Fibroblast of mammary gland (primary cell): ENCODE results near the gene NRG3.
"Not testable (repeated sequence)": the region's sequence is repeated elsewhere in the genome, so short reads cannot be mapped to it uniquely, and the experiment has no call there.

Source experiments
- DNase-seq: peaks from one replicate; pipeline ENCODE4 v3.0.0-alpha.2; 2010; ENCODE audit warnings: low read depth
- H3K4me3 ChIP-seq: 2 replicates; pipeline ENCODE4 v1.5.1; 2011; ENCODE audit warnings: low read depth, mild to moderate bottlenecking, low read length, moderate library complexity; ENCODE audit not compliant: control insufficient read depth
- CTCF ChIP-seq: conservative IDR thresholded peaks from 2 replicates; pipeline ENCODE4 v1.5.1; 2011; ENCODE audit warnings: low read depth, low read length, inconsistent platforms; ENCODE audit not compliant: control insufficient read depth, insufficient read depth

NRG3 gene

DNA sequence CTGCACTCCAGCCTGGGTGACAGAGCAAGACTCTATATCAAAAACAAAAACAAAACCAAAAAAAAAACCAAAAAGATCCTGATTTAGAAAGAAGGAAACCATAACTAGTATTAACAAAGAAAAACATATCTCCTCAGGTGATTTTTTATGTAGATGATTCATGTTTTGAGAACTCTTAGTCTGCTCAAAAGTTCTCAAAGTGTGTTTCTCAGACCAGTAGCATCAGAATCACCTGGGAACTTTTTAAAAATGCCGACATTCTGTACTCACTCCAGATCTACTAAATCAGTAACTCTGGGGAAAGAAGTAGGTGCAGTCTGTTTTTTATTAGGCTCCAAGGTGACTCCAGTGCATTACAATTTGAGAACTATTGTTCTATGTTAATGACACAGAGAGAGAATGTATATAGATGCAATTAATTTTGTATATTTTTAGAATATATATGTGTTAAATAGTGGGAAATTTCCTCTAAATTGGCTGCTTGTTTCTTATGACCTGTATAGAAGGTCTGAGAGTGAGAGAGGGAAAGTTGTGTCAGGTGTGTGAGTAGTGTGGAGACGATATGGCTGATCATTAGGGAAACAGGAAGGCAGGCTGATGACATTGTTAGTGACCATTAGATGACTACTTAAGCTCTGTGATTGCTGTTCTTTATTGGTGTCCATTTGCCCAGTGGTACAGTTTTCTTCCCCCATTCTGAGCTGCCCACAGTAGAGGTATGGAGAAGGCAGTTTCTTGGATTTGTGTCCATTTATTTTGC is 1075.0 kb downstream of the NRG3 start:
- H3K4me3 ChIP-seq, result no peak overlapping the region
- TF ChIP-seq CTCF, result no peak

DNA sequence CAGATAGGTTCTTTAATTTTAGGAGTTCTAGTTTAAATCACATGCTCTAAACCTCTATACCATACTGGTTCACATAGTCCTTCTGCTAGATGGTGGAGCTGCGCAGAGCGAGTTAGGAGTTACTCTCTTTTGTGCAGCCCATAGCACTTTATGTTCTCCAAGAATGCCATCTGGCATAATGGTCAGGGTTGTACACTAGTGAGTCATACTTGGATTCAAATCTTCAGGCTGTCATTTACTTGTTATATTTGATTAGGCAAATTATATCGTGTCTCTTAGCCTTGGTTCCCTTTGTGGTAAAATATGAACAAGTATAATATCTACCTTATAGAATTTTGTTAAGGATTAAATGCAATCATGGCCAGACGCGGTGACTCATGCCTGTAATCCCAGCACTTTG is 1078.3 kb downstream of the NRG3 start:
- no peak overlapping the region for H3K4me3 ChIP-seq
- TF ChIP-seq CTCF, result no peak
- no peak for DNase-seq

More for the DNA sequence above, 1075.0 kb downstream of the NRG3 start:
- DNase-seq, result no peak

GRCh38 chr10:82953909-82954308 is 1078.9 kb downstream of the NRG3 start:
- no peak for DNase-seq
- H3K4me3 ChIP-seq, result no peak overlapping the region
- no peak for TF ChIP-seq CTCF

DNA sequence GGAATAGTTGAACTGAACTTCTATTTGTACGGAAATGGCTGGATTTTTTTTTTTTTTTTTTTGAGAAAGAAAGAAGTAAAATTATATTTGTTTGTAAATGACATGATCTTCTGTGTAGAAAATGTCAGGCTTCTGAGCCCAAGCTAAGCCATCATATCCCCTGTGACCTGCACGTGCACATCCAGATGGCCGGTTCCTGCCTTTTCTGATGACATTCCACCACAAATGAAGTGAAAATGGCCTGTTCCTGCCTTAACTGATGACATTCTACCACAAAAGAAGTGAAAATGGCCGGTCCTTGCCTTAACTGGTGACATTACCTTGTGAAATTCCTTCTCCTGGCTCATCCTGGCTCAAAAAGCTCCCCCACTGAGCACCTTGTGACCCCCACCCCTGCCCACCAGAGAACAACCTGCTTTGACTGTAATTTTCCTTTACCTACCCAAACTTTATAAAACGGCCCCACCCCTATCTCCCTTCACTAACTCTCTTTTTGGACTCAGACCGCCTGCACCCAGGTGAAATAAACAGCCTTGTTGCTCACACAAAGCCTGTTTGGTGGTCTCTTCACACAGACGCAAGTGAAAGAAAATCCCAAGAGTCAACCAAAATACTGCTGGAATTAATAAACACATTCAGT is 1085.5 kb downstream of the NRG3 start:
- DNase-seq, H3K4me3 ChIP-seq: not testable (repeated sequence)

GRCh38 chr10:82961864-82962263 is 1086.9 kb downstream of the NRG3 start:
- no peak for TF ChIP-seq CTCF
- no peak for DNase-seq

DNA sequence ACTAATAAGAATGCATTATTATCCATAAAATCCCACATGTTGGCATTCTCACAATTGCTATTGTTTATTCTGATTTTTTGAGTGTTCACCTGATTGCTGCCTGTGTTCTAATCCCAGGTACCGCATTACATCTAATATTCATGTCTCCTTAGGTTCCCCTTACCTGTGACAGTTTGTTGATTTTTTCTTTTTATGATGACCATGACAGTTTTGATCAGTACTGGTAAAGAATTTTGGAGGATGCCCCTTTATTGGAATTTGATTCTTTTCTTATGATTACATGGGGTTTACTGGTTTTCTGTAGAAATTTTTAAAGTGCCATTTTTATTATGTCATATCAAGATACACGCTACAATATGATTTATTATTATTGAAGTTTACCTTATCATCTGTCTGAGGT is 1091.1 kb downstream of the NRG3 start:
- TF ChIP-seq CTCF, result no peak
- no peak overlapping the region for H3K4me3 ChIP-seq
- no peak for DNase-seq

More at GRCh38 chr10:82961864-82962263, 1086.9 kb downstream of the NRG3 start:
- no peak overlapping the region for H3K4me3 ChIP-seq

DNA sequence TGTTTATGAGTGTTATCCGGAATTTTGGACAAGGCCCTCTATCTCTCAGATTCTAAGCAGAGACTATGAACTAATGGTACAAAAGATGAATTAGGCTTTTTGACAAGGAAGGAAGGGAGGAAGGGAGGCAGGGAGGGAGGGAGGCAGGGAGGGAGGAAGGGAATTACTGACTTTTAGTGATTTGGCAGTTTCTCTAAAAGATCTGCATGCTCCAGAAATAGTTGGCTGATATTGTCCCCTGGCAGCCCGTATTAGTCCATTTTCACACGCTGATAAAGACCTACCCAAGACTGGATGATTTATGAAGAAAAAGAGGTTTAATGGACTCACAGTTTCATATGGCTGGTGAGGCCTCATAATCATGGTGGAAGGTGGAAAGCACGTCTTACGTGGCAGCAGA is 1093.5 kb downstream of the NRG3 start:
- no peak for DNase-seq
- no peak overlapping the region for H3K4me3 ChIP-seq
- no peak for TF ChIP-seq CTCF
